ENCODE measurements around the gene S100A12.
"Not testable (repeated sequence)": the region's sequence is repeated elsewhere in the genome, so short reads cannot be mapped to it uniquely, and the experiment has no call there.

The S100A12 gene

DNA sequence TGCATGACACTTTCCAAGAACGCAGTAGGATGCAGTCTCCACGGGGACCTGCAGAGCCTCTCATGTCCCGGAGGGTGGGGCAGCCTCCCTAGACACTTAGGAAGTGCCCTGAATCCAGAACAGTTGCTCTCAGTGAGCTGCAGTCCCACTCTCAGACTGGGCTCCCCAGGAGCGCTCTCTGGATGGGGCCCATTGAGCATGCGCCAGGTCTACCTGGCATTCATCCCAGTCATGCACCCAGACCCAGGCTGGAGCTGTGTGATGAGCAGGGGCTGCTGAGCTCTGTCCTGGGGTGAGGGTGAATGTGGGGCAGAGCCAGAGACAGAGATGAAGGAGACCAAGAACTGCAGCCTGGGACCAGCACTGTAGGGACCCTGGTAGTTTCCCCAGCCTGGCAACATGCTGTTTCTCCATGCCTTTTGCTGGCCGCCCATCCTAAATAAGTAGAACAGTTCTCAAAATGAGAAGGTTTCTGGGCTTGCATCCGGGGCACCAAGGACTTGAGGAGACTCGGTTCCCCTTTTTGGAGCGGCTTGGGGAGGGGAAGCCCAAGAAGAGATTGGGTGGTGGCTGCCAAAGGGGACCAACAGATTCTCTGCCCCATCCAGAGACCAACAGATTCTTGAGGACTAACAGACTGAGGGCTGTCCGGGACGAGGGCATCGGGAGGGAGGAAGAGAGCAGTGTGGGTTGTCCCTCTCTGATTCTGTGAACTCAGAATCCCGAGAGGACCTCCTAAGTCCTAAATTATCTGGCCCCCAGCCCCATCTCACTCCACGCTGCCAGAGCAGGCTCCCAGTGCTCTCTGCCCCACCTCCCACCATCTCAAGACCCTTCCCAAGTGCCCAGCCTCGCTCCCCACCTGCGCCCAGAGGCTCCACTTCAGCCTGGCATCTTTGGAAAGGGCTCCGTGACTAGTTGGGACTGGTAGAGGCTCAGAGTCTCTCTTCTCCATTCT lies 25.8 kb downstream of the S100A12 start:
- Histone ChIP-seq H3K79me2 (ENCODE audit: insufficient read depth, low read length) (no peaks in the 10 kb centered on the region), H3F3A (ENCODE audit: insufficient read depth) (no peaks in the 10 kb centered on the region), H3K27ac (ENCODE audit: low read depth, low read length) (no peak overlapping the region), H3K27me3 (ENCODE audit: low read length) (no peaks in the 10 kb centered on the region), H3K9me3 (ENCODE audit: insufficient read depth, low read length) (no peaks in the 10 kb centered on the region), H2AFZ (ENCODE audit: low read depth, low read length, severe bottlenecking) (no peak overlapping the region), H3K9me2 (replicated peaks; ENCODE audit: insufficient read depth, low read length) (no peaks in the 10 kb centered on the region), H3K36me3 (ENCODE audit: low read length) (no peaks in the 10 kb centered on the region), H4K20me1 (ENCODE audit: low read depth, low read length) (no peaks in the 10 kb centered on the region), H3K9ac (ENCODE audit: low read length) (no peak overlapping the region), H3K4me3 (ENCODE audit: insufficient read depth, low read length, poor library complexity, severe bottlenecking) (no peak overlapping the region), H3K4me2 (ENCODE audit: low read depth, low read length, poor library complexity, severe bottlenecking) (no peak overlapping the region)
- TF ChIP-seq, protein P1, sequence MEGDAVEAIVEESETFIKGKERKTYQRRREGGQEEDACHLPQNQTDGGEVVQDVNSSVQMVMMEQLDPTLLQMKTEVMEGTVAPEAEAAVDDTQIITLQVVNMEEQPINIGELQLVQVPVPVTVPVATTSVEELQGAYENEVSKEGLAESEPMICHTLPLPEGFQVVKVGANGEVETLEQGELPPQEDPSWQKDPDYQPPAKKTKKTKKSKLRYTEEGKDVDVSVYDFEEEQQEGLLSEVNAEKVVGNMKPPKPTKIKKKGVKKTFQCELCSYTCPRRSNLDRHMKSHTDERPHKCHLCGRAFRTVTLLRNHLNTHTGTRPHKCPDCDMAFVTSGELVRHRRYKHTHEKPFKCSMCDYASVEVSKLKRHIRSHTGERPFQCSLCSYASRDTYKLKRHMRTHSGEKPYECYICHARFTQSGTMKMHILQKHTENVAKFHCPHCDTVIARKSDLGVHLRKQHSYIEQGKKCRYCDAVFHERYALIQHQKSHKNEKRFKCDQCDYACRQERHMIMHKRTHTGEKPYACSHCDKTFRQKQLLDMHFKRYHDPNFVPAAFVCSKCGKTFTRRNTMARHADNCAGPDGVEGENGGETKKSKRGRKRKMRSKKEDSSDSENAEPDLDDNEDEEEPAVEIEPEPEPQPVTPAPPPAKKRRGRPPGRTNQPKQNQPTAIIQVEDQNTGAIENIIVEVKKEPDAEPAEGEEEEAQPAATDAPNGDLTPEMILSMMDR (IDR thresholded peaks at IDR 0.05; ENCODE audit: insufficient read depth, low read length, poor library complexity, severe bottlenecking) = no peak
- TF ChIP-seq EZH2phosphoT487 (conservative IDR thresholded peaks at IDR 0.05; ENCODE audit: low read length) = no peak

- H3K4me2 ChIP-seq (ENCODE audit: low read depth, low read length, poor library complexity, severe bottlenecking) = no peak within 1 kb of the TSS
- H4K20me1 ChIP-seq (ENCODE audit: low read depth, low read length) = no peaks in the 10 kb centered on the region
- TF ChIP-seq EZH2phosphoT487 (conservative IDR thresholded peaks at IDR 0.05; ENCODE audit: low read length) = no peak
- TF ChIP-seq, protein P1 (IDR thresholded peaks at IDR 0.05; ENCODE audit: insufficient read depth, low read length, poor library complexity, severe bottlenecking) = no peak
- H3K9me2 ChIP-seq (replicated peaks; ENCODE audit: insufficient read depth, low read length) = no peaks in the 10 kb centered on the region
- H3K4me3 ChIP-seq (ENCODE audit: insufficient read depth, low read length, poor library complexity, severe bottlenecking) = no peak within 1 kb of the TSS
- no peaks in the 10 kb centered on the region for H3F3A ChIP-seq (ENCODE audit: insufficient read depth)
- H3K27me3 ChIP-seq (ENCODE audit: low read length) = no peaks in the 10 kb centered on the region
- H3K79me2 ChIP-seq (ENCODE audit: insufficient read depth, low read length) = no peaks in the 10 kb centered on the region
- H3K9ac ChIP-seq (ENCODE audit: low read length) = no peak within 1 kb of the TSS
- H2AFZ ChIP-seq (ENCODE audit: low read depth, low read length, severe bottlenecking) = no peak within 1 kb of the TSS
- H3K9me3 ChIP-seq (ENCODE audit: insufficient read depth, low read length) = no peaks in the 10 kb centered on the region
- H3K36me3 ChIP-seq (ENCODE audit: low read length) = no peaks in the 10 kb centered on the region
- H3K27ac ChIP-seq (ENCODE audit: low read depth, low read length) = no peak within 1 kb of the TSS
Observed at GRCh38 chr1:153348511-153349362, 26.7 kb downstream of the S100A12 start, which contains the start of gene PGLYRP4. PGLYRP4 (minus strand) TSS chr1:153348841; CDS start chr1:153347932, 909 bp downstream.

- no peak overlapping the region for H3K4me3 ChIP-seq (ENCODE audit: insufficient read depth, low read length, poor library complexity, severe bottlenecking)
- H3K27me3 ChIP-seq (ENCODE audit: low read length) = no peaks in the 10 kb centered on the region
- no peaks in the 10 kb centered on the region for H3F3A ChIP-seq (ENCODE audit: insufficient read depth)
- H3K9ac ChIP-seq (ENCODE audit: low read length) = no peak overlapping the region
- TF ChIP-seq, protein P1 (IDR thresholded peaks at IDR 0.05; ENCODE audit: insufficient read depth, low read length, poor library complexity, severe bottlenecking) = no peak
- no peak for TF ChIP-seq EZH2phosphoT487 (conservative IDR thresholded peaks at IDR 0.05; ENCODE audit: low read length)
- H3K79me2 ChIP-seq (ENCODE audit: insufficient read depth, low read length) = no peaks in the 10 kb centered on the region
- H3K36me3 ChIP-seq (ENCODE audit: low read length) = no peaks in the 10 kb centered on the region
- H3K9me2 ChIP-seq (replicated peaks; ENCODE audit: insufficient read depth, low read length) = no peaks in the 10 kb centered on the region
- no peaks in the 10 kb centered on the region for H4K20me1 ChIP-seq (ENCODE audit: low read depth, low read length)
- H3K4me2 ChIP-seq (ENCODE audit: low read depth, low read length, poor library complexity, severe bottlenecking) = no peak overlapping the region
- no peak overlapping the region for H2AFZ ChIP-seq (ENCODE audit: low read depth, low read length, severe bottlenecking)
- H3K9me3 ChIP-seq (ENCODE audit: insufficient read depth, low read length) = no peaks in the 10 kb centered on the region
- no peak overlapping the region for H3K27ac ChIP-seq (ENCODE audit: low read depth, low read length)
Observed at GRCh38 chr1:153347856-153348255, 27.6 kb downstream of the S100A12 start.

- not testable (repeated sequence) for H3K9ac ChIP-seq (ENCODE audit: low read length); H3K4me3 ChIP-seq (ENCODE audit: insufficient read depth, low read length, poor library complexity, severe bottlenecking); H3K9me2 ChIP-seq (replicated peaks; ENCODE audit: insufficient read depth, low read length)
Observed at GRCh38 chr1:153347049-153347448, 28.4 kb downstream of the S100A12 start.

More at GRCh38 chr1:153347049-153347448, 28.4 kb downstream of the S100A12 start:
- H3K79me2 ChIP-seq (ENCODE audit: insufficient read depth, low read length); H4K20me1 ChIP-seq (ENCODE audit: low read depth, low read length); H3K4me2 ChIP-seq (ENCODE audit: low read depth, low read length, poor library complexity, severe bottlenecking); H3F3A ChIP-seq (ENCODE audit: insufficient read depth); H3K9me3 ChIP-seq (ENCODE audit: insufficient read depth, low read length); H3K27ac ChIP-seq (ENCODE audit: low read depth, low read length); H3K27me3 ChIP-seq (ENCODE audit: low read length); H3K36me3 ChIP-seq (ENCODE audit: low read length); H2AFZ ChIP-seq (ENCODE audit: low read depth, low read length, severe bottlenecking): not testable (repeated sequence)

Data from SU-DHL-6 (cell line).